ENCODE data around the gene OR8B3. TPM values are rescaled to one million over a fixed set of nuclear protein-coding genes. Genes with fewer than 3 reads are reported as not detected.

The OR8B3 gene
- polyA plus RNA-seq, 3 donors = not detected

- DNase-seq = no peak
These were observed 22.5 kb downstream of the OR8B3 start for GRCh38 chr11:124376280-124376679.

- DNase-seq = no peak
These were observed 39.3 kb downstream of the OR8B3 start for GRCh38 chr11:124359566-124359965.

- DNase-seq = no peak
These were observed 52.4 kb downstream of the OR8B3 start for GRCh38 chr11:124346311-124346955.

Other genes starting within 250 kb of the OR8B3 start
- gene OR10D3, start 215.7 kb downstream of the OR8B3 start, polyA plus RNA-seq (ENCODE audit: insufficient read length in 3 of 3) = not detected
- not detected for gene OR8G1, start 157.9 kb downstream of the OR8B3 start, polyA plus RNA-seq (ENCODE audit: insufficient read length in 3 of 3)
- gene OR8G5, start 142.6 kb downstream of the OR8B3 start, polyA plus RNA-seq (ENCODE audit: insufficient read length in 3 of 3) = not detected
- gene OR8D1, start 85.1 kb downstream of the OR8B3 start, polyA plus RNA-seq (ENCODE audit: insufficient read length in 3 of 3) = not detected
- not detected for gene OR8D2, start 78.8 kb downstream of the OR8B3 start, polyA plus RNA-seq (ENCODE audit: insufficient read length in 3 of 3)
- gene OR8B2, start 14.5 kb downstream of the OR8B3 start, polyA plus RNA-seq (ENCODE audit: insufficient read length in 3 of 3) = not detected
- gene OR8B4, start 25.8 kb upstream of the OR8B3 start, polyA plus RNA-seq (ENCODE audit: insufficient read length in 3 of 3) = not detected
- gene OR8B8, start 46.7 kb upstream of the OR8B3 start, polyA plus RNA-seq (ENCODE audit: insufficient read length in 3 of 3) = not detected
- gene OR8B12, start 144.6 kb upstream of the OR8B3 start, polyA plus RNA-seq (ENCODE audit: insufficient read length in 3 of 3) = not detected
- gene OR8A1, start 171.0 kb upstream of the OR8B3 start, polyA plus RNA-seq (ENCODE audit: insufficient read length in 3 of 3) = under 1 TPM in 1 of 3 donors, not detected in 2; 0.04 TPM
- not detected for gene PANX3, start 212.4 kb upstream of the OR8B3 start, polyA plus RNA-seq (ENCODE audit: insufficient read length in 3 of 3)
- gene TBRG1, start 223.8 kb upstream of the OR8B3 start, polyA plus RNA-seq (ENCODE audit: insufficient read length in 3 of 3) = 10 to 100 TPM; 23.0 to 41.9 (median 40.3) TPM